LNCaP clone FGC (cell line): Measurements from ENCODE around the gene SMOC1.

ENCODE experiments used
- DNase-seq: peaks from one replicate; pipeline ENCODE4 v3.0.0-alpha.2; 2011; ENCODE audit warnings: low read depth
- H3K4me3 ChIP-seq: 2 replicates; pipeline ENCODE4 v1.5.1; 2011; ENCODE audit warnings: mild to moderate bottlenecking, low read depth, low read length, control low read depth
- TF ChIP-seq, protein P1 (sequence below): IDR thresholded peaks from 2 replicates; pipeline ENCODE4 v1.5.1; 2012; ENCODE audit warnings: mild to moderate bottlenecking; ENCODE audit not compliant: control insufficient read depth, insufficient read depth; ENCODE audit errors: extremely low read depth

The SMOC1 gene, protein sequence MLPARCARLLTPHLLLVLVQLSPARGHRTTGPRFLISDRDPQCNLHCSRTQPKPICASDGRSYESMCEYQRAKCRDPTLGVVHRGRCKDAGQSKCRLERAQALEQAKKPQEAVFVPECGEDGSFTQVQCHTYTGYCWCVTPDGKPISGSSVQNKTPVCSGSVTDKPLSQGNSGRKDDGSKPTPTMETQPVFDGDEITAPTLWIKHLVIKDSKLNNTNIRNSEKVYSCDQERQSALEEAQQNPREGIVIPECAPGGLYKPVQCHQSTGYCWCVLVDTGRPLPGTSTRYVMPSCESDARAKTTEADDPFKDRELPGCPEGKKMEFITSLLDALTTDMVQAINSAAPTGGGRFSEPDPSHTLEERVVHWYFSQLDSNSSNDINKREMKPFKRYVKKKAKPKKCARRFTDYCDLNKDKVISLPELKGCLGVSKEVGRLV

DNA sequence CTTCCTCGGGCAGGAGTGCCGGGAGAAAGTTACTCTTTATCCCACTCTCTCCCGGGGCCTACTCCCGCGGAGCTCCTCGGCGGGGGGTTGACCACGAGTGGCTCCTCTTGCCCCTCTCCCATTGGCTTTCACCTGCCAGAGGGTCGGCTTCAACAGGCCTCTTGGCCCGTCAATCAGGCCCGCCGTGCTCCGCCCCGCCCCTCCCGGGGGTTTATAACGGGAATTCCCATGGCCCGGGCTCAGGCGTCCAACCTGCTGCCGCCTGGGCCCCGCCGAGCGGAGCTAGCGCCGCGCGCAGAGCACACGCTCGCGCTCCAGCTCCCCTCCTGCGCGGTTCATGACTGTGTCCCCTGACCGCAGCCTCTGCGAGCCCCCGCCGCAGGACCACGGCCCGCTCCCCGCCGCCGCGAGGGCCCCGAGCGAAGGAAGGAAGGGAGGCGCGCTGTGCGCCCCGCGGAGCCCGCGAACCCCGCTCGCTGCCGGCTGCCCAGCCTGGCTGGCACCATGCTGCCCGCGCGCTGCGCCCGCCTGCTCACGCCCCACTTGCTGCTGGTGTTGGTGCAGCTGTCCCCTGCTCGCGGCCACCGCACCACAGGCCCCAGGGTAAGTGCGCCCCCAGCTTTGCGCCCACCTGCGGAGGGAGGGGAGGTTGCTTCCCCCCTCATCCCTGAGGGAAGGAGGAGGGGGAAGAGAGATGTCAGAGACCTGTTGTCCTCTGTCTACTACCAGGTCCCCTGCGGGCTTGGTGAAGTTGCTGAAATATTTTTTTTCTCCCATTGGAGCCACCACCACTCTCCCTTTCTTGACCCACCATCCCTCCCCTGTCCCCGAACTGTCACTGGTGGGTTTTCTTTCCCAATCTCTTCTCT lies at the start of gene SMOC1:
Gene SMOC1 (plus strand): TSS at position 242 of the 869 bp plus-strand sequence. CDS start 263 bp downstream, at position 505.
- DNase-seq: no peak
- H3K4me3 ChIP-seq: no peak within 1 kb of the TSS
- TF ChIP-seq, protein P1, sequence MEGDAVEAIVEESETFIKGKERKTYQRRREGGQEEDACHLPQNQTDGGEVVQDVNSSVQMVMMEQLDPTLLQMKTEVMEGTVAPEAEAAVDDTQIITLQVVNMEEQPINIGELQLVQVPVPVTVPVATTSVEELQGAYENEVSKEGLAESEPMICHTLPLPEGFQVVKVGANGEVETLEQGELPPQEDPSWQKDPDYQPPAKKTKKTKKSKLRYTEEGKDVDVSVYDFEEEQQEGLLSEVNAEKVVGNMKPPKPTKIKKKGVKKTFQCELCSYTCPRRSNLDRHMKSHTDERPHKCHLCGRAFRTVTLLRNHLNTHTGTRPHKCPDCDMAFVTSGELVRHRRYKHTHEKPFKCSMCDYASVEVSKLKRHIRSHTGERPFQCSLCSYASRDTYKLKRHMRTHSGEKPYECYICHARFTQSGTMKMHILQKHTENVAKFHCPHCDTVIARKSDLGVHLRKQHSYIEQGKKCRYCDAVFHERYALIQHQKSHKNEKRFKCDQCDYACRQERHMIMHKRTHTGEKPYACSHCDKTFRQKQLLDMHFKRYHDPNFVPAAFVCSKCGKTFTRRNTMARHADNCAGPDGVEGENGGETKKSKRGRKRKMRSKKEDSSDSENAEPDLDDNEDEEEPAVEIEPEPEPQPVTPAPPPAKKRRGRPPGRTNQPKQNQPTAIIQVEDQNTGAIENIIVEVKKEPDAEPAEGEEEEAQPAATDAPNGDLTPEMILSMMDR: no peak

DNA sequence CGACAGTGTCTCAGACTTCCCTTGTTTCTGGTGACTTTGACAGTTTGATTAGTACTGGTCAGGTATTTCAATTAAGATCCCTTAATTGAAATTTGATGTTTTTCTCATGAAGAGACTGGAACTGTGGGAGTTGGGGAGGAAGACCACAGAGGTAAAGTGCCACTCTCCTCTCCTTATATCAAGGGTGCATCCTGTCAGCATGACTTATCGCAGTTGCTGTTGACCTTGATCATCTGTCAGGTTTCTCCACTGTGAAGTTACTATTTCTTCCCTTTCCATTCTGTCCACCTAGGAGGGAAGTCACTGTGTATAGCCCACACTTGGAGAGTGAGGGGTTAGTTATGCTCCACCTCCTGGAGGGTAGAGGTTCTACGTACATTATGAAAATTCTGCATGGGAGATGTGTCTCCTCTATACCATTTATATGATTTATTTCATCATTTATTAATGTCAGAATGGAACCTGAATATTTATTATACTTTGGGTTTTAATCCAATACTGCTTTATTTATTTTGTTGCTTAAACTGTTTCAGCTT lies 40.3 kb upstream of the SMOC1 start:
- TF ChIP-seq, protein P1: no peak
- H3K4me3 ChIP-seq: no peak overlapping the region
- no peak for DNase-seq

DNA sequence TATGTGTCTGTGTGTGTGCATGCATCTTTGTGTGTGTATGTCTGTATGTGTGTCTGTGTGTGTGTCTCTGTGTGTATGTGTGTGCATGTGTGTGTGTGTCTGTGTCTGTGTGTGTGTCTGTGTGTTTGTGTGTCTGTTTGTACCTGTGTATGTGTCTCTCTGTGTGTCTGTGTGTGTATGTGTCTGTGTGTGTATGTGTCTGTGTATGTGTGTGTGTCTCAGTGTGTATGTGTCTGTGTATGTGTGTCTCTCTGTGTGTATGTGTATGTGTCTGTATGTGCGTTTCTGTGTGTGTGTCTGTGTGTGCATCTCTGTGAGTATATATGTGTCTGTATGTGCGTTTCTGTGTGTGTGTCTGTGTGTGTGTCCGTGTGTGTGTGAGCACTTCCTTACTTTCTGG lies 39.6 kb upstream of the SMOC1 start:
- no peak overlapping the region for H3K4me3 ChIP-seq
- DNase-seq: no peak
- TF ChIP-seq, protein P1: no peak

DNA sequence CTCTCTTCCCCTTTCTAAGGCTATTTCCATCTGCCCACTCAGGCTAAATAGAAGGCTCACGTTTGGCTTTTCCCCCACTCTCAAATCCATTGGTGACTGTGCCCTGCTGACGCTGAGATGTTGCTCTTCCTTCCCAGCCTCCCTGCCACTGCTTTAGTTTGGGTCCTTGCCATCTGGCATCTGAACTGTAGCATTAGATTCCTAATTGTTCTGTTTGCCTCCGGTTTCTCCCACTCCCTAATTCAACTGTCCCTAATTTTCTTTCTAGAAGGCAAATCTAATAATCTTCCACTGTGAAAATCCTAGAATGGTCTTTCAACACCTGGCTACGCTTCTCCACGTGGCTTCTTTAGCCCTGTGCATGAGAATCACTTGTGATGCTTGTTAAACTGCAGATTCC lies 37.6 kb upstream of the SMOC1 start:
- peak; percentile 6 for DNase-seq

DNA sequence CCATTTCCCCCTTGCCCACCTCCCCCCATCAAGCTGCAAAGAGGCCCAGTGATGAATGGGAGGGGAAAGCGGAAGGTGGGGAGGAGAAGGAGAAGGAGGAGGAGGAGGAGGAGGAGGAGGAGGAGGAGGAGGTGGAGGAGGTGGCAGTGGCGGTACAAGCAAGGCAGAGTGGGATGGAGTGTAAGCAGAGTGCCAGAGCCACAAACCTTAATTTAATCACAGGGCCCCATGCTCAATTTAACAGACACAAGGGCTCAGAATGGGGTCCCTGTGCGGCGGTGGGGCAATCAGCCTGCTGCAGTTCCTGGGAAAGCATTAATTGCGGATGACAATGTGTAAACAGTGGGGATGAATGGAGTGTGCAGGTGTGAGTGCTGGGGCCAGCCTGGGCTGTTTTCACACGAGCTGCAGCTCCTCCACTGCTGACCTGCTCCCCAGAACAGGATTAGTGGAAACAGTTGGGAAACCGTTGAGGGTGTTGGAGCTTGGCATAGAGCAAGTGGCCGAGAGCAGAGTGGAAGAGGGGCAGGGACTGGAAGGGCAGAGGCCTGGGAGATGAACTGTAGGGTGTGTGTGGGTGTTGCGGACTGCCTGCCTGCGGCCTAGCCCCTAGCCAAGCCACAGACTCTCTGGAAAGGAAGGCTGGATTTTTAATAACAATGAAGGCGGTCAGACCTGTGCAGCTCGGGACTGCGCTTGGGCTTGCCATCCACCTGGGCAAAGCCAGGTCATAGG lies 36.4 kb upstream of the SMOC1 start:
- no peak overlapping the region for H3K4me3 ChIP-seq

More for the DNA sequence above, 37.6 kb upstream of the SMOC1 start:
- H3K4me3 ChIP-seq: no peak overlapping the region
- TF ChIP-seq, protein P1: no peak

DNA sequence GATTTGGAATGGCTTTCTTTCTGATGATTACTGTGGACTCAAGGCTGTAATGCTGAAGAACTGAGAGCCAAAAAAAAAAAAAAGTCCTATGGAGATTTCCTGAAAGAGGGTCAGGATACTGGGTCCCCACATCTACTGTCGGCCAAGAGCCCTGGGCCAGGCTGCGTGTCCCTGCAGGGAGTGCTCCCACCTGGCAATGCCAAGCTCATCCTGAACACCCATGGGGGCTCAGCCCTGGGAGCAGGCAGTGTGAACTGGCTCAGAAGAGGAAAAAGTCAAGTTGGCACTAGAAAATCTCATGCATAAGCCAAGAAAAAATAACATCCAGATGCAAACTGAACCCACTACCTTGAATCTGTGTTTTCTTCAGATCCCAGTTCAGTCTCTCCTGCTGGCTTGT lies 35.0 kb upstream of the SMOC1 start:
- no peak for DNase-seq
- TF ChIP-seq, protein P1: no peak
- H3K4me3 ChIP-seq: no peak overlapping the region

More for the DNA sequence above, 36.4 kb upstream of the SMOC1 start:
- DNase-seq: no peak
- TF ChIP-seq, protein P1: no peak
